Activated CD4-positive, alpha-beta T cell treated with anti-CD3 and anti-CD28 coated beads, Interleukin-2, amount 10 ng/mL, durations not matched to agents 7 days and 5 days (primary cell): ENCODE measurements around the gene NPTX1. TPM values are rescaled to one million over a fixed set of nuclear protein-coding genes. Genes with fewer than 3 reads are reported as not detected.
"Not testable (repeated sequence)": the region's sequence is repeated elsewhere in the genome, so short reads cannot be mapped to it uniquely, and the experiment has no call there.

Experiments
- CTCF ChIA-PET: fragments of 350-600 bp; sonication (Branson Sonifier 250); formaldehyde crosslinking; loops from one replicate; lab custom pipeline; 2021; ENCODE audit warnings: antibody characterized with exemption; lab: Charles Lee
- POLR2A ChIA-PET: fragments of 350-600 bp; sonication (Branson Sonifier 250); formaldehyde crosslinking; loops from one replicate; lab custom pipeline; 2021; ENCODE audit warnings: antibody characterized with exemption; lab: Charles Lee
- DNase-seq: peaks from one replicate; pipeline ENCODE4 v3.0.0-alpha.2; 2020
- H3K27ac Mint-ChIP-seq: one replicate; pipeline ENCODE4 v1.8.0; 2021; ENCODE audit warnings: mild to moderate bottlenecking, moderate library complexity, mixed read lengths
- H3K27me3 Mint-ChIP-seq: one replicate; pipeline ENCODE4 v1.8.0; 2021; ENCODE audit warnings: mixed read lengths
- H3K36me3 Mint-ChIP-seq: one replicate; pipeline ENCODE4 v1.8.0; 2021; ENCODE audit warnings: low read depth, mixed read lengths
- H3K4me1 Mint-ChIP-seq: one replicate; pipeline ENCODE4 v1.8.0; 2021; ENCODE audit warnings: mixed read lengths
- H3K4me3 Mint-ChIP-seq: one replicate; pipeline ENCODE4 v1.8.0; 2021; ENCODE audit warnings: mild to moderate bottlenecking, moderate library complexity, mixed read lengths
- H3K9me3 Mint-ChIP-seq: one replicate; pipeline ENCODE4 v1.8.0; 2021; ENCODE audit warnings: mixed read lengths
- total RNA-seq, 2 experiments: library from RNA; stranded (reverse); gene quantifications; one replicate each; pipeline ENCODE4 v1.2.3, GENCODE V29; 2021

NPTX1 gene
- total RNA-seq, 2 experiments from 2014 or later, result 85.8 to 86.1 TPM

GRCh38 chr17:80511222-80512180, 35.1 kb upstream of the NPTX1 start:
- H3K4me3 Mint-ChIP-seq, result no peak overlapping the region
- DNase-seq, result no peak
- no peak overlapping the region for H3K27ac Mint-ChIP-seq
- H3K4me1 Mint-ChIP-seq, result no peaks in the 10 kb centered on the region
- CTCF ChIA-PET, result no interaction called here
- H3K36me3 Mint-ChIP-seq, result no peaks in the 10 kb centered on the region
- H3K9me3 Mint-ChIP-seq, result no peaks in the 10 kb centered on the region
- POLR2A ChIA-PET, result no interaction called here
- no peaks in the 10 kb centered on the region for H3K27me3 Mint-ChIP-seq

- H3K27me3 Mint-ChIP-seq, result no peaks in the 10 kb centered on the region
- H3K36me3 Mint-ChIP-seq, result no peaks in the 10 kb centered on the region
- H3K4me3 Mint-ChIP-seq, result no peak overlapping the region
- CTCF ChIA-PET, result no interaction called here
- no peak for DNase-seq
- no peak overlapping the region for H3K27ac Mint-ChIP-seq
- H3K4me1 Mint-ChIP-seq, result no peaks in the 10 kb centered on the region
- POLR2A ChIA-PET, result no interaction called here
- no peaks in the 10 kb centered on the region for H3K9me3 Mint-ChIP-seq
Measured at GRCh38 chr17:80510772-80511171, 34.4 kb upstream of the NPTX1 start.

GRCh38 chr17:80510132-80510531, 33.7 kb upstream of the NPTX1 start:
- CTCF ChIA-PET, result interaction anchor here (0.8 kb wide), 1 partner anchor 13 kb away, joined by 3 read pairs; no protein-coding TSS in a partner anchor
- no peaks in the 10 kb centered on the region for H3K36me3 Mint-ChIP-seq
- H3K4me3 Mint-ChIP-seq, result no peak overlapping the region
- no peak for DNase-seq
- no peaks in the 10 kb centered on the region for H3K4me1 Mint-ChIP-seq
- H3K9me3 Mint-ChIP-seq, result no peaks in the 10 kb centered on the region
- no peak overlapping the region for H3K27ac Mint-ChIP-seq
- POLR2A ChIA-PET, result no interaction called here
- H3K27me3 Mint-ChIP-seq, result peaks cover 2% of the 10 kb centered on the region

- no peak for DNase-seq
- H3K27ac Mint-ChIP-seq, result no peak overlapping the region
- H3K36me3 Mint-ChIP-seq, result no peaks in the 10 kb centered on the region
- CTCF ChIA-PET, result interaction anchor here (0.8 kb wide), 1 partner anchor 23 kb away, joined by 3 read pairs; no protein-coding TSS in a partner anchor
- no peaks in the 10 kb centered on the region for H3K9me3 Mint-ChIP-seq
- POLR2A ChIA-PET, result no interaction called here
- no peaks in the 10 kb centered on the region for H3K4me1 Mint-ChIP-seq
- no peak overlapping the region for H3K4me3 Mint-ChIP-seq
- peaks cover 6% of the 10 kb centered on the region for H3K27me3 Mint-ChIP-seq
Measured at GRCh38 chr17:80509311-80509710, 32.9 kb upstream of the NPTX1 start.

- H3K4me1 Mint-ChIP-seq, result no peaks in the 10 kb centered on the region
- no peak overlapping the region for H3K4me3 Mint-ChIP-seq
- no peaks in the 10 kb centered on the region for H3K36me3 Mint-ChIP-seq
- CTCF ChIA-PET, result interaction anchor here (0.7 to 1.1 kb wide), 2 partner anchors 12 to 18 kb away, joined by 3 read pairs; no protein-coding TSS in a partner anchor
- peaks cover 10% of the 10 kb centered on the region for H3K27me3 Mint-ChIP-seq
- H3K9me3 Mint-ChIP-seq, result no peaks in the 10 kb centered on the region
- no peak overlapping the region for H3K27ac Mint-ChIP-seq
- POLR2A ChIA-PET, result no interaction called here
- no peak for DNase-seq
Measured at GRCh38 chr17:80507965-80508364, 31.6 kb upstream of the NPTX1 start.

GRCh38 chr17:80507177-80507576, 30.8 kb upstream of the NPTX1 start:
- H3K4me1 Mint-ChIP-seq, POLR2A ChIA-PET, H3K27ac Mint-ChIP-seq, H3K9me3 Mint-ChIP-seq, DNase-seq, H3K36me3 Mint-ChIP-seq, H3K4me3 Mint-ChIP-seq: not testable (repeated sequence)
- H3K27me3 Mint-ChIP-seq, result peaks cover 10% of the 10 kb centered on the region
- CTCF ChIA-PET, result interaction anchor here (1.1 kb wide), 1 partner anchor 48 kb away, joined by 3 read pairs; no protein-coding TSS in a partner anchor

- POLR2A ChIA-PET, result no interaction called here
Measured at GRCh38 chr17:80504686-80505413, 28.4 kb upstream of the NPTX1 start.

GRCh38 chr17:80503921-80504320, 27.5 kb upstream of the NPTX1 start:
- POLR2A ChIA-PET, result no interaction called here
- CTCF ChIA-PET, result no interaction called here
- Mint-ChIP-seq H3K4me3 (no peak overlapping the region), H3K9me3 (no peaks in the 10 kb centered on the region), H3K27ac (no peak overlapping the region), H3K27me3 (peaks cover 10% of the 10 kb centered on the region), H3K4me1 (no peaks in the 10 kb centered on the region), H3K36me3 (no peaks in the 10 kb centered on the region)
- DNase-seq, result no peak

More at GRCh38 chr17:80504686-80505413, 28.4 kb upstream of the NPTX1 start:
- Mint-ChIP-seq H3K4me1 (no peaks in the 10 kb centered on the region), H3K4me3 (no peak overlapping the region), H3K36me3 (no peaks in the 10 kb centered on the region), H3K9me3 (no peaks in the 10 kb centered on the region), H3K27me3 (peaks cover 10% of the 10 kb centered on the region), H3K27ac (no peak overlapping the region)
- no peak for DNase-seq
- CTCF ChIA-PET, result interaction anchor here (1.1 kb wide), 1 partner anchor 8 kb away, joined by 4 read pairs; no protein-coding TSS in a partner anchor

GRCh38 chr17:80503031-80503430, 26.6 kb upstream of the NPTX1 start:
- H3K4me1 Mint-ChIP-seq, result no peaks in the 10 kb centered on the region
- H3K4me3 Mint-ChIP-seq, result no peak overlapping the region
- no peak for DNase-seq

GRCh38 chr17:80502578-80502877, 26.1 kb upstream of the NPTX1 start:
- no peak overlapping the region for H3K27ac Mint-ChIP-seq
- no peak for DNase-seq
- H3K36me3 Mint-ChIP-seq, result no peaks in the 10 kb centered on the region
- no peak overlapping the region for H3K4me3 Mint-ChIP-seq
- ChIA-PET POLR2A (no interaction called here), CTCF (no interaction called here)
- H3K9me3 Mint-ChIP-seq, result no peaks in the 10 kb centered on the region
- peaks cover 10% of the 10 kb centered on the region for H3K27me3 Mint-ChIP-seq
- H3K4me1 Mint-ChIP-seq, result peaks cover 4% of the 10 kb centered on the region

More at GRCh38 chr17:80503031-80503430, 26.6 kb upstream of the NPTX1 start:
- Mint-ChIP-seq H3K27me3 (peaks cover 10% of the 10 kb centered on the region), H3K27ac (no peak overlapping the region), H3K36me3 (no peaks in the 10 kb centered on the region), H3K9me3 (no peaks in the 10 kb centered on the region)
- ChIA-PET POLR2A (no interaction called here), CTCF (no interaction called here)

GRCh38 chr17:80501741-80502577, 25.6 kb upstream of the NPTX1 start:
- POLR2A ChIA-PET, result no interaction called here
- CTCF ChIA-PET, result interaction anchor here (0.6 kb wide), 1 partner anchor 24 kb away, joined by 3 read pairs; no protein-coding TSS in a partner anchor
- H3K9me3 Mint-ChIP-seq, result no peaks in the 10 kb centered on the region
- no peak overlapping the region for H3K4me3 Mint-ChIP-seq
- no peak for DNase-seq
- H3K4me1 Mint-ChIP-seq, result peaks cover 10% of the 10 kb centered on the region
- peaks cover 10% of the 10 kb centered on the region for H3K27me3 Mint-ChIP-seq
- H3K27ac Mint-ChIP-seq, result no peak overlapping the region
- H3K36me3 Mint-ChIP-seq, result no peaks in the 10 kb centered on the region

GRCh38 chr17:80499961-80500665, 23.7 kb upstream of the NPTX1 start:
- no peaks in the 10 kb centered on the region for H3K36me3 Mint-ChIP-seq
- peaks cover 15% of the 10 kb centered on the region for H3K27me3 Mint-ChIP-seq
- ChIA-PET POLR2A (no interaction called here), CTCF (no interaction called here)
- no peak for DNase-seq
- H3K4me3 Mint-ChIP-seq, result no peak overlapping the region
- peaks cover 10% of the 10 kb centered on the region for H3K4me1 Mint-ChIP-seq
- H3K27ac Mint-ChIP-seq, result no peak overlapping the region
- H3K9me3 Mint-ChIP-seq, result no peaks in the 10 kb centered on the region
